HG02943 (cell line): ENCODE measurements around the gene HCFC1.

Experiments used
- ATAC-seq: cut with Tn5 transposase; IDR thresholded peaks from one replicate; pipeline ENCODE4 v1.9.1; 2021; ENCODE audit warnings: mild to moderate bottlenecking, low read depth, moderate library complexity; ENCODE audit not compliant: unreplicated experiment

HCFC1 gene

DNA sequence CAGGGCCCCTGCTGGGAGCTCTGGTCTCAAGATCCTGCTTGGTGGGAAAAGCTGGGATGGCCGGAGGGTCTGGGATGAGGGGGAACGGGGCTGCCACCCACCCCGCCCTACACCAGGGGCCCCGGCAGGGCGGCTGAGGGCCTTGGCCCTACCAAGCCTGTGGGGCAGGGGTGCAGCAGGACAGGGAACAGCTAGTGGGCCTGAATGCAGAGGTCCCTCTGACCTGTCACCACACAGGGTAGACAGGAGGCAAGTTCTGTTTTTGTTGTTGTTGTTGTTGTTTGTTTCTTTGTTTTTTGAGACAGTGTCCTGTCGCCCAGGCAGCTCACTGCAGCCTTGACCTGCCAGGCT lies 26.8 kb downstream of the HCFC1 start:
- no peak for ATAC-seq

- no peak for ATAC-seq
Measured at GRCh38 chrX:153944140-153944799, 27.3 kb downstream of the HCFC1 start, which contains the start of gene RENBP. Gene RENBP, minus strand, starts transcription at chrX:153944643. Its CDS starts 33 bp downstream, at chrX:153944610.

GRCh38 chrX:153941336-153942252 lies 30.0 kb downstream of the HCFC1 start:
- ATAC-seq: no peak

GRCh38 chrX:153939573-153939972 lies 32.0 kb downstream of the HCFC1 start:
- ATAC-seq: no peak

- no peak for ATAC-seq
Measured at GRCh38 chrX:153938226-153938786, 33.3 kb downstream of the HCFC1 start.

DNA sequence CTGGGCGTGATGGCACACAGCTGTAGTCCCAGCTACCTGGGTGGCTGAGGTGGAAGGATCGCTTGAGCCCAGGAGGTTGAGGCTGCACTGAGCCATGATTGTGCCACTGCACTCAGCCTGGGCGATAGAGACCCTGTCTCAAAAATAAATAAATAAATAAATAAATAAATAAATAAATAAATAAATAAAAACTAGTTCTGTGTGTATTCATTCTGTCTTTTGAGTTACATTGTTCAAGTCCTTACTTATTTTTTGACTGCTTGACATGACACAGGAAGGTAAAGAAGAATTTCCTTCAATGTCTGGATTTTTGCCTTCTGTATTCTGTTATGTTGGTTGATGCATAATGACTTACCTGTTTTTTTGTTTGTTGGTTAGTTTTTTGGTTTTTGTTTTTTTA lies 34.6 kb downstream of the HCFC1 start:
- ATAC-seq: no peak

GRCh38 chrX:153935326-153935851 lies 36.2 kb downstream of the HCFC1 start:
- ATAC-seq: no peak

- ATAC-seq: peak; percentile 88
Measured at GRCh38 chrX:153934762-153935325, 36.8 kb downstream of the HCFC1 start, which contains the start of gene NAA10. Gene NAA10, minus strand, starts transcription at chrX:153935037. Its CDS starts 133 bp downstream, at chrX:153934904.

DNA sequence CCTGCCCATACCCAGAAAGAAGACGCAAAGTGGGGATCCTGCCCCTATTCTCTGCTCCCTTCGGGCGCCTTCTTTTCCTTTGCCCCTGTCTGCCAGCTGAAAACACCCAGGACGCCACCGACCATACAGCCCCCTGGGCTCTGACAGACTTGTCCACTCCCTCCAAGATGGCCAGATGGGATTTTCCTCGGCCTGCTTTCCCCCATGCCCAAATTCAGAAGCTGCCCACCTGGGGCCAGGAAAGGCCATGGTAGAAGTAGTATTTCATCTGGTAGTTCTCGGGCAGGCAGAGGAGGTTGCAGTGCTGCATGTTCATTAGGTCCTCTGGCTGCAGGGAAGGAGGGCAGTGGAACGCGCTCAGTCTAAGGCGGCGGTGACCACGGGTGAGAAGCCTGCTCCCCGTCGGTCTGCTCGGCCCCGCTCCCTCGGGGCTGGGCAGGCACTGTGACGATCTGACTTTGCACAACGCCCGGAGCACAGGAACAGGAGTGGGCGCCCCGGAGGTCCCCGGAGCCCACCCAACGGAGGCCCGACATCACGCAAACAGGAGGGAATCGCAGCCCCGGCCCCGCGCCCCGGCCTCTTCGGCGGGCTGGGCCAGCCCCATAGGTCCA lies 37.4 kb downstream of the HCFC1 start:
- ATAC-seq: no peak

- no peak for ATAC-seq
Measured at GRCh38 chrX:153933748-153934147, 37.9 kb downstream of the HCFC1 start.

GRCh38 chrX:153932220-153932915 lies 39.2 kb downstream of the HCFC1 start:
- ATAC-seq: no peak

GRCh38 chrX:153931748-153932147 lies 39.9 kb downstream of the HCFC1 start:
- no peak for ATAC-seq

- no peak for ATAC-seq
Measured at GRCh38 chrX:153931151-153931550, 40.5 kb downstream of the HCFC1 start.

- no peak for ATAC-seq
Measured at GRCh38 chrX:153930011-153930910, 41.4 kb downstream of the HCFC1 start.

GRCh38 chrX:153929576-153929975 lies 42.0 kb downstream of the HCFC1 start:
- no peak for ATAC-seq

DNA sequence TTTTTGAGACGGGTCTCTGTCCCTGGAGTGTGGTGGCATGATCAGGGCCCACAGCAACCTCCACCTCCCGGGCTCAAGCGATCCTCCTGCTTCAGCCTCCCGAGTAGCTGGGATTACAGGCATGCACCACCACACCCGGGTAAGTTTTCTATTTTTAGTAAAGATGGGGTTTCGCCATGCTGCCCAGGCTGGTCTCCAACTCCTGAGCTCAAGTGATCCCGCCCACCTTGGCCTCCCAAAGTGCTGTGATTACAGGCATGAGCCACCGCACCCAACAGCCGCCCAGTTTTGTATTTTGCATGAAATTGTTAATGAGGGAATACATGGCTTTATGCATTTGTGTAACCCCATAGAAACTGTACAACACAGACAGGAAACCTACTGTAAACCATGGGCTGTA lies 42.8 kb downstream of the HCFC1 start:
- no peak for ATAC-seq

- ATAC-seq: peak; percentile 78
Measured at GRCh38 chrX:153927922-153928760, 43.5 kb downstream of the HCFC1 start.

- ATAC-seq: no peak
Measured at GRCh38 chrX:153927672-153927921, 44.0 kb downstream of the HCFC1 start.
